GM19438 (cell line): ENCODE measurements around the gene UMOD.
A peak's percentile ranks its signal among the peaks of the same experiment; 100 is the strongest.

ENCODE experiments used
- ATAC-seq: cut with Tn5 transposase; IDR thresholded peaks from one replicate; pipeline ENCODE4 v1.9.1; 2021; ENCODE audit warnings: low read depth; ENCODE audit not compliant: unreplicated experiment

Gene UMOD

GRCh38 chr16:20307240-20307671, 45.3 kb downstream of the UMOD start:
- ATAC-seq = no peak

GRCh38 chr16:20306401-20306800, 46.1 kb downstream of the UMOD start:
- no peak for ATAC-seq

GRCh38 chr16:20303012-20303411, 49.5 kb downstream of the UMOD start:
- ATAC-seq = no peak

GRCh38 chr16:20302389-20302788, 50.1 kb downstream of the UMOD start:
- no peak for ATAC-seq

- ATAC-seq = no peak
Measured at GRCh38 chr16:20301840-20302239, 50.7 kb downstream of the UMOD start.

GRCh38 chr16:20300312-20301097, 52.0 kb downstream of the UMOD start:
- ATAC-seq = peak; percentile 64

GRCh38 chr16:20298452-20298851, 54.1 kb downstream of the UMOD start:
- ATAC-seq = no peak

GRCh38 chr16:20291208-20292206, 61.0 kb downstream of the UMOD start:
- no peak for ATAC-seq

GRCh38 chr16:20289571-20289970, 62.9 kb downstream of the UMOD start:
- ATAC-seq = no peak

GRCh38 chr16:20285993-20286499, 66.5 kb downstream of the UMOD start:
- ATAC-seq = no peak
